Adrenal gland (tissue), 5 donors: Measurements from ENCODE around the gene MLST8.

Experiments used
- CTCF ChIP-seq, 6 experiments: fragments of 450-650 bp in 4 of 6; fragments of 200-600 bp in 2 of 6; sonication (generic) in 1 of 6; IDR thresholded peaks; 1 replicate in 5 of 6; 2 replicates in 1 of 6; pipeline versions ENCODE4 v1.5.1 to v1.8.0; 2016 to 2021; ENCODE audit warnings: antibody characterized with exemption in 6 of 6, mild to moderate bottlenecking in 2 of 6, moderate library complexity in 1 of 6
- POLR2A ChIP-seq, 2 donors: fragments of 450-650 bp; IDR thresholded peaks; one replicate each; pipeline ENCODE4 v1.6.1; 2017; ENCODE audit warnings: antibody characterized with exemption in 2 of 2, mild to moderate bottlenecking in 2 of 2, moderate library complexity in 1 of 2
- donor health status: DM: no; HTN: no; CAD: no.

GRCh38 chr16:2244301-2244700 lies 39.0 kb downstream of the MLST8 start:
- no peak for TF ChIP-seq POLR2A (IDR thresholded peaks at IDR 0.05)
- no peak for TF ChIP-seq CTCF (IDR thresholded peaks at IDR 0.05)
